Inflammatory macrophage treated with lipopolysaccharide for 1 hour (primary cell): ENCODE results near the gene CAMSAP1.
"Not testable (repeated sequence)": the region's sequence is repeated elsewhere in the genome, so short reads cannot be mapped to it uniquely, and the experiment has no call there.

Experiments
- DNase-seq, 2 donors: peaks; one replicate each; pipeline ENCODE4 v3.0.0-alpha.2; 2020 to 2022

CAMSAP1 gene

GRCh38 chr9:135920256-135920930, 13.0 kb upstream of the CAMSAP1 start:
- DNase-seq, result no peak

- no peak for DNase-seq
Observed at GRCh38 chr9:135919318-135919890, 12.1 kb upstream of the CAMSAP1 start.

GRCh38 chr9:135916227-135916626, 8.9 kb upstream of the CAMSAP1 start:
- not testable (repeated sequence) for DNase-seq

- no peak for DNase-seq
Observed at GRCh38 chr9:135914921-135915320, 7.6 kb upstream of the CAMSAP1 start.

- DNase-seq, result peak in 1 of 2 donors; percentile 38
Observed at GRCh38 chr9:135911233-135911632, 3.9 kb upstream of the CAMSAP1 start.

- DNase-seq, result no peak
Observed at GRCh38 chr9:135910757-135911156, 3.4 kb upstream of the CAMSAP1 start.

GRCh38 chr9:135910216-135910615, 2.9 kb upstream of the CAMSAP1 start:
- peak in 1 of 2 donors; percentile 49 for DNase-seq

GRCh38 chr9:135909371-135909770, 2.0 kb upstream of the CAMSAP1 start:
- peak in 1 of 2 donors; percentile 25 for DNase-seq

- peak; percentile 36 to 50 for DNase-seq
Observed at GRCh38 chr9:135908754-135909204, 1.4 kb upstream of the CAMSAP1 start.

- DNase-seq, result no peak
Observed at GRCh38 chr9:135908093-135908753, 877 bp upstream of the CAMSAP1 start.

- DNase-seq, result no peak
Observed at GRCh38 chr9:135907006-135907430, 328 bp downstream of the CAMSAP1 start.

GRCh38 chr9:135906291-135907005, 898 bp downstream of the CAMSAP1 start:
- DNase-seq, result peak; percentile 73

- peak; percentile 77 to 88 for DNase-seq
Observed at GRCh38 chr9:135905380-135906258, 1.7 kb downstream of the CAMSAP1 start.

- no peak for DNase-seq
Observed at GRCh38 chr9:135903786-135904520, 3.4 kb downstream of the CAMSAP1 start.

- no peak for DNase-seq
Observed at GRCh38 chr9:135903358-135903656, 4.0 kb downstream of the CAMSAP1 start.

- no peak for DNase-seq
Observed at GRCh38 chr9:135902655-135903357, 4.5 kb downstream of the CAMSAP1 start.

GRCh38 chr9:135901826-135902225, 5.5 kb downstream of the CAMSAP1 start:
- DNase-seq, result no peak

GRCh38 chr9:135901031-135901758, 6.2 kb downstream of the CAMSAP1 start:
- peak in 1 of 2 donors; percentile 61 for DNase-seq

- no peak for DNase-seq
Observed at GRCh38 chr9:135898634-135899407, 8.5 kb downstream of the CAMSAP1 start.

GRCh38 chr9:135896626-135897025, 10.7 kb downstream of the CAMSAP1 start:
- DNase-seq, result no peak
